ENCODE results near the gene RAX.

RAX gene

GRCh38 chr18:59231114-59231513 lies 42.1 kb downstream of the RAX start:
- TF ChIP-seq TCF4 (CRISPR knock-in tag; IDR thresholded peaks at IDR 0.05; ENCODE audit: borderline replicate concordance) (no peak), CSDC2 (CRISPR knock-in tag; IDR thresholded peaks at IDR 0.05) (no peak), ZNF565 (CRISPR knock-in tag; conservative IDR thresholded peaks at IDR 0.05; ENCODE audit: low read depth) (no peak), PATZ1 (CRISPR knock-in tag; IDR thresholded peaks at IDR 0.05; ENCODE audit: borderline replicate concordance) (no peak), BACH2 (CRISPR knock-in tag; IDR thresholded peaks at IDR 0.05; ENCODE audit: borderline replicate concordance) (no peak), ZC3H10 (CRISPR knock-in tag; IDR thresholded peaks at IDR 0.05) (no peak), PPARA (CRISPR knock-in tag; IDR thresholded peaks at IDR 0.05; ENCODE audit: borderline replicate concordance) (no peak), ZNF70 (CRISPR knock-in tag; IDR thresholded peaks at IDR 0.05) (no peak), TSHZ2 (CRISPR knock-in tag; IDR thresholded peaks at IDR 0.05) (no peak), ESRRG (CRISPR knock-in tag; IDR thresholded peaks at IDR 0.05) (no peak), ZNF8 (CRISPR knock-in tag; IDR thresholded peaks at IDR 0.05) (no peak), ARNTL (CRISPR knock-in tag; IDR thresholded peaks at IDR 0.05; ENCODE audit: borderline replicate concordance, low read depth) (no peak), ZFP3 (CRISPR knock-in tag; IDR thresholded peaks at IDR 0.05) (no peak)
- TF ChIP-seq, protein P1, sequence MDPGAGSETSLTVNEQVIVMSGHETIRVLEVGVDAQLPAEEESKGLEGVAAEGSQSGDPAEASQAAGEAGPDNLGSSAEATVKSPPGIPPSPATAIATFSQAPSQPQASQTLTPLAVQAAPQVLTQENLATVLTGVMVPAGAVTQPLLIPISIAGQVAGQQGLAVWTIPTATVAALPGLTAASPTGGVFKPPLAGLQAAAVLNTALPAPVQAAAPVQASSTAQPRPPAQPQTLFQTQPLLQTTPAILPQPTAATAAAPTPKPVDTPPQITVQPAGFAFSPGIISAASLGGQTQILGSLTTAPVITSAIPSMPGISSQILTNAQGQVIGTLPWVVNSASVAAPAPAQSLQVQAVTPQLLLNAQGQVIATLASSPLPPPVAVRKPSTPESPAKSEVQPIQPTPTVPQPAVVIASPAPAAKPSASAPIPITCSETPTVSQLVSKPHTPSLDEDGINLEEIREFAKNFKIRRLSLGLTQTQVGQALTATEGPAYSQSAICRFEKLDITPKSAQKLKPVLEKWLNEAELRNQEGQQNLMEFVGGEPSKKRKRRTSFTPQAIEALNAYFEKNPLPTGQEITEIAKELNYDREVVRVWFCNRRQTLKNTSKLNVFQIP (CRISPR knock-in tag; IDR thresholded peaks at IDR 0.05; ENCODE audit: borderline replicate concordance, low read depth): no peak
- TF ChIP-seq, protein P2, sequence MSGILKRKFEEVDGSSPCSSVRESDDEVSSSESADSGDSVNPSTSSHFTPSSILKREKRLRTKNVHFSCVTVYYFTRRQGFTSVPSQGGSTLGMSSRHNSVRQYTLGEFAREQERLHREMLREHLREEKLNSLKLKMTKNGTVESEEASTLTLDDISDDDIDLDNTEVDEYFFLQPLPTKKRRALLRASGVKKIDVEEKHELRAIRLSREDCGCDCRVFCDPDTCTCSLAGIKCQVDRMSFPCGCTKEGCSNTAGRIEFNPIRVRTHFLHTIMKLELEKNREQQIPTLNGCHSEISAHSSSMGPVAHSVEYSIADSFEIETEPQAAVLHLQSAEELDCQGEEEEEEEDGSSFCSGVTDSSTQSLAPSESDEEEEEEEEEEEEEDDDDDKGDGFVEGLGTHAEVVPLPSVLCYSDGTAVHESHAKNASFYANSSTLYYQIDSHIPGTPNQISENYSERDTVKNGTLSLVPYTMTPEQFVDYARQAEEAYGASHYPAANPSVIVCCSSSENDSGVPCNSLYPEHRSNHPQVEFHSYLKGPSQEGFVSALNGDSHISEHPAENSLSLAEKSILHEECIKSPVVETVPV (CRISPR knock-in tag; IDR thresholded peaks at IDR 0.05): no peak
- TF ChIP-seq, protein P3, sequence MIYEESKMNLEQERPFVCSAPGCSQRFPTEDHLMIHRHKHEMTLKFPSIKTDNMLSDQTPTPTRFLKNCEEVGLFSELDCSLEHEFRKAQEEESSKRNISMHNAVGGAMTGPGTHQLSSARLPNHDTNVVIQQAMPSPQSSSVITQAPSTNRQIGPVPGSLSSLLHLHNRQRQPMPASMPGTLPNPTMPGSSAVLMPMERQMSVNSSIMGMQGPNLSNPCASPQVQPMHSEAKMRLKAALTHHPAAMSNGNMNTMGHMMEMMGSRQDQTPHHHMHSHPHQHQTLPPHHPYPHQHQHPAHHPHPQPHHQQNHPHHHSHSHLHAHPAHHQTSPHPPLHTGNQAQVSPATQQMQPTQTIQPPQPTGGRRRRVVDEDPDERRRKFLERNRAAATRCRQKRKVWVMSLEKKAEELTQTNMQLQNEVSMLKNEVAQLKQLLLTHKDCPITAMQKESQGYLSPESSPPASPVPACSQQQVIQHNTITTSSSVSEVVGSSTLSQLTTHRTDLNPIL (CRISPR knock-in tag; IDR thresholded peaks at IDR 0.05; ENCODE audit: low read depth): no peak
- no peak for ATAC-seq

GRCh38 chr18:59229701-59230443 lies 43.4 kb downstream of the RAX start:
- ATAC-seq: no peak
- no peak for TF ChIP-seq ZNF8 (CRISPR knock-in tag; IDR thresholded peaks at IDR 0.05)
- TF ChIP-seq ZC3H10 (CRISPR knock-in tag; IDR thresholded peaks at IDR 0.05): no peak
- no peak for TF ChIP-seq ZNF565 (CRISPR knock-in tag; conservative IDR thresholded peaks at IDR 0.05; ENCODE audit: low read depth)
- TF ChIP-seq PATZ1 (CRISPR knock-in tag; IDR thresholded peaks at IDR 0.05; ENCODE audit: borderline replicate concordance): no peak
- no peak for TF ChIP-seq ISL1 (CRISPR knock-in tag; IDR thresholded peaks at IDR 0.05)
- TF ChIP-seq ARNTL (CRISPR knock-in tag; IDR thresholded peaks at IDR 0.05; ENCODE audit: borderline replicate concordance, low read depth): no peak
- no peak for TF ChIP-seq ESRRG (CRISPR knock-in tag; IDR thresholded peaks at IDR 0.05)
- TF ChIP-seq PPARA (CRISPR knock-in tag; IDR thresholded peaks at IDR 0.05; ENCODE audit: borderline replicate concordance): no peak
- TF ChIP-seq CSDC2 (CRISPR knock-in tag; IDR thresholded peaks at IDR 0.05): no peak
- no peak for TF ChIP-seq OSR1 (CRISPR knock-in tag; IDR thresholded peaks at IDR 0.05)
- TF ChIP-seq, protein P3 (CRISPR knock-in tag; IDR thresholded peaks at IDR 0.05; ENCODE audit: low read depth): no peak
- no peak for TF ChIP-seq GLIS3 (CRISPR knock-in tag; IDR thresholded peaks at IDR 0.05)
- TF ChIP-seq TOX (CRISPR knock-in tag; IDR thresholded peaks at IDR 0.05; ENCODE audit: borderline replicate concordance): no peak
- no peak for TF ChIP-seq SNAI2 (CRISPR knock-in tag; IDR thresholded peaks at IDR 0.05)
- TF ChIP-seq, protein P1 (CRISPR knock-in tag; IDR thresholded peaks at IDR 0.05; ENCODE audit: borderline replicate concordance, low read depth): no peak
- no peak for TF ChIP-seq ZFP3 (CRISPR knock-in tag; IDR thresholded peaks at IDR 0.05)
- no peak for TF ChIP-seq RARB (CRISPR knock-in tag; IDR thresholded peaks at IDR 0.05)
